Measurements from ENCODE around the gene LHX3. TPM values are rescaled to one million over a fixed set of nuclear protein-coding genes. Genes with fewer than 3 reads are reported as not detected.

The LHX3 gene
- total RNA-seq, 1 experiment from 2014 or later, result 0.22 TPM

- H3K4me3 ChIP-seq, result no peak overlapping the region
- peaks cover 4% of the 10 kb centered on the region; the same call in 1 of the 2 replicates for H3F3A ChIP-seq (ENCODE audit: insufficient read depth, low read depth)
- H3K36me3 ChIP-seq (ENCODE audit: low read depth), result no peaks in the 10 kb centered on the region
- intact Hi-C loops (cut with micrococcal nuclease; ENCODE audit: unreplicated experiment), result no loop called here
- no peaks in the 10 kb centered on the region for H3K9me2 ChIP-seq (ENCODE audit: insufficient read depth)
- POLR2A ChIA-PET (ENCODE audit: unreplicated experiment), result interaction anchor here (0.5 kb wide), 1 partner anchor 90 kb away, joined by 7 read pairs; no protein-coding TSS in a partner anchor
- no peak for TF ChIP-seq CTCF (conservative IDR thresholded peaks at IDR 0.05)
- no peak for TF ChIP-seq EZH2 (IDR thresholded peaks at IDR 0.05; ENCODE audit: low read depth)
- peak overlapping the region; percentile 37 for H3K4me2 ChIP-seq
- no TSS peak for BruUV-seq (replicated peaks)
- no peaks in the 10 kb centered on the region for H3K79me2 ChIP-seq (ENCODE audit: low read depth)
- no peaks in the 10 kb centered on the region for H4K20me1 ChIP-seq (ENCODE audit: insufficient read depth)
- no peak overlapping the region for H3K27ac ChIP-seq
- peaks cover 17% of the 10 kb centered on the region for H3K27me3 ChIP-seq (ENCODE audit: insufficient read depth, low read depth)
- no peak for DNase-seq
- peaks cover 14% of the 10 kb centered on the region for H3K4me1 ChIP-seq (replicated peaks; ENCODE audit: insufficient read depth)
- no peak overlapping the region for H2AFZ ChIP-seq
- H3K9me3 ChIP-seq (ENCODE audit: insufficient read depth, low read depth), result no peaks in the 10 kb centered on the region
- CTCF ChIA-PET, result no interaction called here
Measured at GRCh38 chr9:136171801-136172411, 33.0 kb downstream of the LHX3 start.

GRCh38 chr9:136171009-136171800, 33.7 kb downstream of the LHX3 start:
- Histone ChIP-seq H3K9me3 (ENCODE audit: insufficient read depth, low read depth) (no peaks in the 10 kb centered on the region), H3K79me2 (ENCODE audit: low read depth) (no peaks in the 10 kb centered on the region), H3K36me3 (ENCODE audit: low read depth) (no peaks in the 10 kb centered on the region), H3K27ac (0 out of 2 replicates have a peak overlapping the region, but pooled peaks have one; percentile 1), H3K9me2 (ENCODE audit: insufficient read depth) (no peaks in the 10 kb centered on the region), H4K20me1 (ENCODE audit: insufficient read depth) (no peaks in the 10 kb centered on the region), H3K4me1 (replicated peaks; ENCODE audit: insufficient read depth) (peaks cover 14% of the 10 kb centered on the region), H3F3A (ENCODE audit: insufficient read depth, low read depth) (peaks cover 4% of the 10 kb centered on the region; the same call in 1 of the 2 replicates), H3K4me2 (peak overlapping the region; percentile 37), H3K27me3 (ENCODE audit: insufficient read depth, low read depth) (peaks cover 24% of the 10 kb centered on the region), H3K4me3 (no peak overlapping the region), H2AFZ (no peak overlapping the region)
- BruUV-seq (replicated peaks), result no TSS peak
- CTCF ChIA-PET, result interaction anchor here (0.6 to 1.0 kb wide), 2 partner anchors 14 to 57 kb away, joined by 4 read pairs; no protein-coding TSS in a partner anchor
- POLR2A ChIA-PET (ENCODE audit: unreplicated experiment), result no interaction called here
- TF ChIP-seq EZH2 (IDR thresholded peaks at IDR 0.05; ENCODE audit: low read depth) (no peak), CTCF (conservative IDR thresholded peaks at IDR 0.05) (no peak)
- peak; percentile 69 to 71 for DNase-seq
- intact Hi-C loops (cut with micrococcal nuclease; ENCODE audit: unreplicated experiment), result no loop called here

- Histone ChIP-seq H2AFZ (no peak overlapping the region), H4K20me1 (ENCODE audit: insufficient read depth) (no peaks in the 10 kb centered on the region), H3K9me3 (ENCODE audit: insufficient read depth, low read depth) (no peaks in the 10 kb centered on the region), H3K4me3 (no peak overlapping the region), H3K4me1 (replicated peaks; ENCODE audit: insufficient read depth) (peaks cover 14% of the 10 kb centered on the region), H3K79me2 (ENCODE audit: low read depth) (no peaks in the 10 kb centered on the region), H3K4me2 (no peak overlapping the region), H3K27ac (no peak overlapping the region), H3K9me2 (ENCODE audit: insufficient read depth) (no peaks in the 10 kb centered on the region), H3F3A (ENCODE audit: insufficient read depth, low read depth) (peaks cover 4% of the 10 kb centered on the region; the same call in 1 of the 2 replicates), H3K36me3 (ENCODE audit: low read depth) (no peaks in the 10 kb centered on the region), H3K27me3 (ENCODE audit: insufficient read depth, low read depth) (peaks cover 33% of the 10 kb centered on the region)
- ChIA-PET CTCF (interaction anchor here (0.6 to 1.0 kb wide), 2 partner anchors 13 to 58 kb away, joined by 4 read pairs; no protein-coding TSS in a partner anchor), POLR2A (ENCODE audit: unreplicated experiment) (no interaction called here)
- intact Hi-C loops (cut with micrococcal nuclease; ENCODE audit: unreplicated experiment), result loop anchor here (1.0 kb wide), 1 partner anchor 113 kb away; no protein-coding TSS in a partner anchor
- BruUV-seq (replicated peaks), result no TSS peak
- TF ChIP-seq CTCF (conservative IDR thresholded peaks at IDR 0.05) (peak; percentile 84), EZH2 (IDR thresholded peaks at IDR 0.05; ENCODE audit: low read depth) (no peak)
- peak in 1 of 2 experiments; percentile 18 for DNase-seq
Measured at GRCh38 chr9:136170006-136170901, 34.7 kb downstream of the LHX3 start.

Measured in PC-9 (cell line).